ENCODE measurements around the gene TOMM20.

The TOMM20 gene

DNA sequence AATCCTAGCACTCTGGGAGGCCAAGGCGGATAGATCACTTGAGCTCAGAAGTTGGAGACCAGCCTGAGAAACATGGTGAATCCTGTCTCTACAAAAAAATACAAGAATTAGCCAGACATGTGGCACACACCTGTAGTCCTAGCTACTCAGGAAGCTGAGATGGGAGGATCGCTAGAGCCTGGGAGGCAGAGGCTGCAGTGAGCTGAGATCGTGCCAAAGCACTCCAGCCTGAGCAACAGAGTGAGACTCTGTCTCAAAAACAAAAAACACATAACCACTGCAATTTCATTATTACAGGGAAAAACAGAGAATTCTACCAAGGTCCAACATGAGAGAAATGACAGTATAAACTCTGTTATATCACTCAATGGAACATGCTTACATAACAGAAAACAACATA, 4.4 kb upstream of the TOMM20 start:
- DNase-seq: no peak

DNA sequence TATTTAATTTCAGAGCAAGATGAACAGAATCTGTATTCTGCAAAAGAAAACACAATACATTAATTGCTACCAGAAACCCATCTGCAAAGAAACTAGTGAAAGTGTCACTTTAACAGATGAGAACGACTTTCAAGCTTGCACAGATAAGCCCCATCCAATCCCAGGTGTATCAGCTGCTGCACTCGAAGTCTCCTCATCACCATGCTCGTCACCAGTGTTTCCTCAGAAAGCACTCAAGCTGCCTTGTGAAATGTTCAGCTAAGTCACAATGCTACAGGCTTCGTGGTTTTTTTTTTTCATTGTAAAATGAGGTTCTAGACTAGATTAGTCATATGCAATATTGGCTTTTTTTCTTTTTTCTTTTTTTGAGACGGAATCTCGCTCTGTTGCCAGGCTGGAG, 3.3 kb upstream of the TOMM20 start:
- no peak for DNase-seq

DNA sequence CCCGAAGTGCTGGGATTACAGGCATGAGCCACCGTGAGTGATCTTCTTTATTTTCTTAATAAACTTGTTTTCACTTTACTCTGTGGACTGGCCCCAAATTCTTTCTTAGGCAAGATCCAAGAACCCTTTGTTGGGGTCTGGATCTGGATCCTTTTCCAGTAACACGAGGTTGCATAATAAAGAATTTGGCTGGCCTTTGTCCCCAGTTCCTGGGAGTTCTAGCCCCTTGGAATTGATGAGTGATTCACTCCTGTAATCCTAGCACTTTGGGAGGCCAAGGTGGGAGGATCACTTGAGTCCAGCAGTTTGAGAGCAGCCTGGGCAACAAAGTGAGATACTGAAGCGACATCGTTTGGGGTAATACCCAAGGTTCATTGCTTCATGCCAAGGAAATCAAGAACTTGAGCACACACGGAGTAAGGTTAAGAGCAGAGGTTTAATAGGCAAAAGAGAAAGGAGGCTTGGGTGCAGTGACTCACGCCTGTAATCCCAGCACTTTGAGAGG, 2.2 kb upstream of the TOMM20 start:
- no peak for DNase-seq

DNA sequence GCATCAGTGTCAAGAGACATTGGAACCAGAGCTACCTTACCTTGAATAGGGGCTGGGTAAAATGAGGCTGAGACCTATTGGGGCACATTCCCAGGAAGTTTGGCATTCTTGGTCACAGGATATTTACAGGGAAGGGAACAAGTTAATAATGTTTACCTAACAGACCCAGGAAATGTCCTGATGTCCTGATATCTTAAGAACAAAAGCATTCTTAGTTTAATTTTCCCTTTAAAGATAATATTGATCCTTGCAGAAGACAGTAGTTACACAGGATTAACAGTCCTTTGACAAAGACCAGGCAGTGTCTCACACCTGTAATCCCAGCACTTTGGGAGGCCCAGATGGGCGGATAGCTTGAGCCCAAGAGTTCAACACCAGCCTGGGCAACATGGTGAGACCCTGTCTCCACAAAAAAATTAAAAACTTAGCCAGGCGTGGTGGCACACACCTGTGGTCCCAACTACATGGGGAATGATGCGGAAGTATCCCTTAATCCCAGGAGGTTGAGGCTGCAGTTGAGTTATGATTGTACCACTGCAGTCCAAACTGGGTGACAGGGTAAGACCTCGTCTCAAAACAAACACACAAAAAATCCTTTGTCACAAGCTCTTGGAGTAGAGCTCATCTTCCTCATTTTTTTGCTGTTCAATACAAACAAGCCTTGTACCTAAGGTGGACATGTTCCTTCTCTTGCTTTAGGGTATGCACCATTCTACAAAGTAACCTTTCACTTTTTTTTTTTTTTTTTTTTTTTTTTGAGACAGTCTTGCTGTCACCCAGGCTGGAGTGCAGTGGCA, 1.3 kb upstream of the TOMM20 start:
- DNase-seq: no peak

DNA sequence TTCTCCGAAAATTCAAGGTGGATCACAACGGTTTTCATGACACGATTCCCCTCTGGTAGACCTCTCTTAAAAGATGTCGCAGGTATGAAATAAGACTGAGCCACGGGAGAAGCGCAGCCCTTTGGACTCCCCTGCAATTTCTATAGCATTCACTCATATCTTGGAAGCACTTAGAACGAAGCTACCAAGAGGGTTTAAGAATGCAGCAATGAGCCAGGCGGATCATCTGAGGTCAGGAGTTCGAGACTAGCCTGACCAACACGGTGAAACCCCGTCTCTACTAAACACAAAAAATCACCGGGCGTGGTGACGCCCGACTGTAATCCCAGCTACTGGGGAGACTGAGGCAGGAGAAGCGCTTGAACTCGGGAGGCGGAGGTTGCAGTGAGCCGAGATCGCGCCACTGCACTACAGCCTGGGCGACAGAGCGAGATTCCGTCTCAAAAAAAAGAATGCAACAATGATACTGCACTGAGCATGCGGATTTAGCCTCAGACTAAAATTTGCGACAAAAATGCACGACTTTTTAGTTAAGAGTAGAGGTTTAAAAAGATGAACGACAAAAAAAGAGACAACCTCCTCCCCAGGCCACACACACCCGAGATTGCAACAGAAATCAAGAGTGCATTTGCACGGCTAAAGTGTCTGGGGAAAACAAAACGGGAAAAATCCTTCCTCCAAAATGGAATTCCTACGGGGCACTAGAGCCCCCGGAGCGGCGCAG, 743 bp downstream of the TOMM20 start:
- DNase-seq: peak in 1 of 4 experiments; percentile 7

DNA sequence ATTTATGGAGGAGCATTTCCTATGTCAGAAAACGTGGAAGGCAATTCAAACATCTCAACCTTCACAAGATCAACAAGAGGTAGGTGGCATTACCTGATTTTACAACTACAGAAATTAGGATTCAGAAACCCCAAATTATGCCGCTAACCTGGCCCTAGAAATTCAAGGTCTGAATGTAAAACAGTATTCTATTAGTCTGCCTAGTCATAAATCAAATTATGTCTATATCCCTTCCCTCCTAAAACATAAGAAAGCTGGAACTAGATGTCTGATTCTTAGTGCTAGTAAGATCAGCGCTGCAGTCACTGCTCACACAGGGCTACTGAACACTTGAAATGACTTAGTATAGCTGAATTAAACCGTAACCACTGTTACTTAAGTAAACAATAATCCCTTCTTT, 1.4 kb downstream of the TOMM20 start:
- peak in 1 of 4 experiments; percentile 8 for DNase-seq

DNA sequence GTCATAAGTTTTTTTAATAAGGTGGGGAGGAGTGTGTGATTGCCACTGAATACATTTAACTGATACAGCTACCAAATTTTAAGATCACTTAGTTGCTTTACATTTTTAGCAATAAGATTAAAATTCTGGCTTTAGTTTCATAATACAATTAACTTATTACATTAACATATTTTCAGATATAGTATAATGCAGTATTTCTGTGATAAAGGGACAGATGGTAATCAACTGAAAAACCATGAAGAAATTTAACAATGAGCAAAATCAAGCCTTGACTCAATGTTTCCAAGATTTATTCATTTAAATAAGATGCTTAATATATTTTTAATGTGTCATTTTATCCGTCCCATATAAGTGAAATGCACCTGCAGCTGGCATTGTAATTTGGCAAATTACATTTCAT, 4.0 kb downstream of the TOMM20 start:
- DNase-seq: no peak

DNA sequence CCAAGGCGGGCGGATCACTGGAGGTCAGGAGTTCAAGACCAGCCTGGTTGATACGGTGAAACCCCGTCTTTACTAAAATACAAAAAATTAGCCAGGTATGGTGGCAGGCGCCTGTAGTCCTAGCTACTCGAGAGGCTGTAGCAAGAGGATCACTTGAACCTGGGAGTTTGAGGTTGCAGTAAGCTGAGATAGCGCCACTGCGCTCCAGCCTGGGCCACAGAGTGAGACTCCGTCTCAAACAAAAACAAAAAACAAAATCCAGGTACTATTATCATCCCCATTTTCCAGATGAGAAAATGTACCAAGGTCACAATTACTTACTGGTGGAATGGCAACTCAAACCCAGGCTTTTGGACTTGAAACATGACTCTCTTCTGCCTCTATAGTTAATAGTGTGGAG, 4.5 kb downstream of the TOMM20 start:
- DNase-seq: no peak

DNA sequence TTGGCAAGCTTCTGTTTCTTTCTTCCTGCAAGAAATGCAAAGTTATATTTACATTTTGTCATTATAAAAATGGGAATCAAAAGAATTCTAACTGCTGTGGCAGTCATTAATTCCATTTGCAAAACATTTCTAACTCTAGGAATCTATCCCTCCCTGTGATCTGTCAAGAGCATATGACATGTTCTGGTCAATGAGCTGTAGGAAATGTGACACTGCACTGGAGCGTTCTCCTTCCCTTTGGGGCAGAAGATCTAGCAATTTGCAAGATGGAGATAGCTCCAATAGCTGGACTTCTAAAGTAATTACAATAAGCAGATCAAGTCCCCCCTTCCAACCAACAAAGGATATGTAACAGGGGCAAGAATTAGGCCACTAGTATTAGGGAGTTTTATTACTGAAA, 6.3 kb downstream of the TOMM20 start:
- DNase-seq: no peak

DNA sequence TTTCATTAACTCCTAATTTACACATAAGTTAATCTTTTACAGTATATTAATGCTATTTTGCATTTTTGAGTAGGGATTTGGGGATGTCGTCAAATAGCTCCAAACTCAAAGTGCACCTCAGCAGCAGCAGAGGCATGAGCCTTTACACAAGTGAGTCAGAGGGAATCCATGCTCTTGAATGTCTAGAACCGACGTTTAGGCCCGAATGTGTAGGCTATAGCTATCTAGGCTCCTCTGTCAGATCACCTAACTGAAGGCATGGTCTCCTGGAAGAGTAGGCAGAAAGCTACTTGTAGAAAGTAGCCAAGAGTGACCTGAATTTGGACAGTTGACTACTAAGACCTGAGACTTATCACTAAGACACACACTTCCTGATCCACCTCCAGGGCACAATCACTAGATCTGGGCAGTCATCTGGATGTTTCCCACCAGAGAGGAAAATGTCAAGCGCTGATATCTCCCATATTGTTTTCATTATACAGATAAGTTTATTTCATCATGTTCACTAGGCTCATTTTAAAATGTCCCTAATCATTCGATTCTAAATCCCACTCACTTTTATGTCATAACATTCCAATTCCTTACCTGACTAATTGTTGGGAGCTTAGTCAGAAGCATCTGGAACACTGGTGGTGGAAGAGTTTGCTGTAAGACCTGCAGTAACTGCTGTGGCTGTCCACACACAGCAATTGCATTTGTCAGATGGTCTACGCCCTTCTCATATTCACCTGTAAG, 15.3 kb downstream of the TOMM20 start:
- DNase-seq: no peak

DNA sequence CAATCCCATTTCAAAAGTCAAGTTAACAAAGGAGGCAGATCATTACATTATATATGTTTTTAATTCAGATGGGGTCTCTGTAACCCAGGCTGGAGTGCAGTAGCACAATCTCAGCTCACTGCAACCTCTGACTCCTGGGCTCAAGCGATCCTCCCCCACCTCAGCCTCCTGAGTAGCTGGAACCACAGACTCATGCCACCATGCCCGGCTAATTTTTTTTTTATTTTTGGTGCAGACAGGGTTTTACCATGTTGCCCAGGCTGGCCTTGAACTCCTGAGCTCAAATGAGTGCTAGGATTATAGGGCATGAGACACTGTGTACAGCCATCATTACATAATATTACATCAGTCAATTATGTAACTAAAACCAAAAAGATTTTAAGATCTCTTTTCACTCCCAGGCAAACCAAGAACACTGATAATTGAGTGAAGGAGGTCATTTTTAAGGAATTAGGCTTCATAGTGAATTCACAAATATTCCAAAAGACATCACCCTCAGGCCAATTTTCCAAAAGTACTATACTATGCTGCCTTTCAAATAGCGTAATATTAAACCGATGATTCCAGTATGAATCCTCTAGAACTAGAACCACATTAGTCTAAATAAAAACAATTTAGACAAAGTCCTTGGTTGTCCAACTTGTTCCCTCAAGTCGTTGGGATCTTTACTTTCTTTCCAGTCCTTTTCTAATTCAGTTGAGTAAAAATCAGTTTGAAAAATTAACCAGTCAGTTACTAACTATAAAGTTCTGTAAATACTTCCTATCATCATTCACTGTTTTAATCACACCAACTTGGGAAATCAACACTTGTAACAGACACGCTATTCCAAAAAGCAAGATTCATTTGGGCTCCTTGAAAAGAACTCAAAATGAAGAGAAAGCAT, 16.1 kb downstream of the TOMM20 start:
- no peak for DNase-seq

DNA sequence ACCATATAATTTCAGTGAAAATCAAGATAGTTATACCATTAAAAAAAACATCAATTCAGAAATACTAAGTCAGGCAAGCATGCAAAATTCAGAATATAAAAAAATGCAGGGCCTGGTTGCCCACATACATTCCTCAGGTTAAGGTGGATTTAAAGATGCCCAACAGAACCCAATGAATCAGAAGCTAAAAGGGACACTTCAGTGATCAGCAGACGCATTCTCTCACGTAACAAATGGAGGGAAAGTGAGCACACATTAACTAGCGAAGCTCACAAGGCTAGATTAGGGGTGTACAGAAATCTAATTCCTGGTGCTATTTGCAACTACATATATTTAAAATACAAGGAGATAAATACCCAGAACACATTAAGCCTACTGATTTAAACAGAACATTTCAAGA, 17.5 kb downstream of the TOMM20 start:
- DNase-seq: no peak

DNA sequence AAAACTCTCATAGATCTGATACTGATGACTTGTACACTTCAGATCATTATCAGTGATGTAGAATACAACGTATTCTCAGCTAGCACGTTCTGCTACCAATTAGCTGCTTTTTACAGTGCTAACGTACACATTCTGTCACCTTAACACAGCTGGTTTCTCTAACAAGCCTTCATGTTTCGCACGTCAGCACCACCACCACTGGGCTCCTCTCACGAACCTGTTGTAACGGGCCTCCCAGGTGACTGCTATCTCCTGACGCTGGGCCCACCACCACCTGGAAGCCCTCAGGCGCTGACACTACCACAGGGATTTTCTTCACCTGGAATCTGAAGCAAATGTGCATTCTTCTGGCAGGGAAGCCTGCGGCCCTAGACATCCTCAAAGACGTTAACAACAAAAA, 19.8 kb downstream of the TOMM20 start:
- no peak for DNase-seq

DNA sequence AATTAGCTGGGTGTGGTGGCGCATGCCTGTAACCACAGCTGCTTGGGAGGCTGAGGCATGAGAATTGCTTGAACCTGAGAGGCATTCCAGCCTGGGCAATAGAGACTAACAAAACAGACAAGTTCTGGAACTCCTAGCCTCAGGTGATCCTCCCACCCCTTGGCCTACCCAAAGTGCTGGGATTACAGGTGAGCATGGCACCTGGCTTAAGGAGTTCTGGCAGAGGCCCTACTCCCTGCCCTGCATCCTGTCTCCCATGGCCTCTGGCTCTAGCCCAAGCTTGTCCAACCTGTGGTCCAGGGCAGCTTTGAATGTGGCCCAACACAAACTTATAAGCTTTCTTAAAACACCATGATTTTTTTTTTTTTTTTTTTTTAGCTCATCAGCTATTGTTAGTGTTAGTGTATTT, 20.4 kb downstream of the TOMM20 start:
- no peak for DNase-seq

DNA sequence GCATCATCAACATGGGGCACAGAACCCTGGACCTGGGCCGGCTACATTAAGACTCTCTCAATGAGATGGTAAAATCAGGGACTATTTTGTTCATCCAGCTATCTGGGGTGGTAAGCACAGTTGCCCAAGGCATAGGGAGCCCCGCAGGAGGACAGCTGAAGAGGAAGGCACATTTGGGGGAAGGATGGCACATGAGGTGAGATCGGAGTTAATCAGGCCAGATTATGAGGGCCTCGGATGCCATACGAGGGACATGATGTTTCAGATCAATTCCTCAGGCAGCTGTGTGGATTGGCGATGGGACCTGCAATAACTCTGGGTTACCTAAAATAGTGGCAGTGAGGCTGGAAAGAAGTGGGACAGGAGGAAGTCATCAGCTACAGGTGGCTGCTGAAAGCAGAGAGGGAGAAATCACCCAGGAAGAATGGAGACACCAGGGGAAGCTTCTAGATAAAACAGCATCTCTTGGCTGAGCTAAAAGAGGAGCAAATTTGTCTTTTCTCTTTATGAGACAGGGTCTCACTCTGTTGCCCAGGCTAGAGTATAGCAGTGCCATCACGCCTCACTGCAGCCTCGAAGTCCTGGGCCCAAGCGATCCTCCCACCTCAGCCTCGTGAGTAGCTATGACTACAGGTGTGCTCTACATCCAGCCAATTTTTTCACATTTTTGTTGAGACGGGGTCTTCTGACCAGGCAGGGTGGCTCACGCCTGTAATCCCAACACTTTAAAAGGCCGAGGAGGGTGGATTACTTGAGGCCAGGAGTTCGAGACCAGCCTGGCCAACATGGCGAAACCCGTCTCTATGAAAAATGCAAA, 21.1 kb downstream of the TOMM20 start:
- DNase-seq: no peak

DNA sequence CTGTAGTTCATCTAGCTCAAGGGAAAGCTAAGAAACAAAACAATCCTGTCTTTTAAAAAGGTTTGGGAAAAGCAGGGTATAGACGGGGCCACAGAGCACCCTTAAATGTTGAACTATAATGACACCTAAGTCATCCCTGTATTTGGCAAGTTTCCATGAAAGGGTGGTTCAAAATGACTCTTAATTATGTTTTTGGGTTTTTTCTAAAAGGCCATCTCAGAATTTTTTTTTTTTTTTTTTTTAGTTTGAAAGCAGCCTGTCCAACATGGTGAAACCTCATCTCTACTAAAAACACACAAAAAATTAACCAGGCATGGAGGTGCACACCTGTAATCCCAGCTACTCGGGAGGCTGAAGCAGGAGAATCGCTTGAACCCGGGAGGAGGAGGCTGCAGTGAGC, 22.2 kb downstream of the TOMM20 start:
- no peak for DNase-seq

DNA sequence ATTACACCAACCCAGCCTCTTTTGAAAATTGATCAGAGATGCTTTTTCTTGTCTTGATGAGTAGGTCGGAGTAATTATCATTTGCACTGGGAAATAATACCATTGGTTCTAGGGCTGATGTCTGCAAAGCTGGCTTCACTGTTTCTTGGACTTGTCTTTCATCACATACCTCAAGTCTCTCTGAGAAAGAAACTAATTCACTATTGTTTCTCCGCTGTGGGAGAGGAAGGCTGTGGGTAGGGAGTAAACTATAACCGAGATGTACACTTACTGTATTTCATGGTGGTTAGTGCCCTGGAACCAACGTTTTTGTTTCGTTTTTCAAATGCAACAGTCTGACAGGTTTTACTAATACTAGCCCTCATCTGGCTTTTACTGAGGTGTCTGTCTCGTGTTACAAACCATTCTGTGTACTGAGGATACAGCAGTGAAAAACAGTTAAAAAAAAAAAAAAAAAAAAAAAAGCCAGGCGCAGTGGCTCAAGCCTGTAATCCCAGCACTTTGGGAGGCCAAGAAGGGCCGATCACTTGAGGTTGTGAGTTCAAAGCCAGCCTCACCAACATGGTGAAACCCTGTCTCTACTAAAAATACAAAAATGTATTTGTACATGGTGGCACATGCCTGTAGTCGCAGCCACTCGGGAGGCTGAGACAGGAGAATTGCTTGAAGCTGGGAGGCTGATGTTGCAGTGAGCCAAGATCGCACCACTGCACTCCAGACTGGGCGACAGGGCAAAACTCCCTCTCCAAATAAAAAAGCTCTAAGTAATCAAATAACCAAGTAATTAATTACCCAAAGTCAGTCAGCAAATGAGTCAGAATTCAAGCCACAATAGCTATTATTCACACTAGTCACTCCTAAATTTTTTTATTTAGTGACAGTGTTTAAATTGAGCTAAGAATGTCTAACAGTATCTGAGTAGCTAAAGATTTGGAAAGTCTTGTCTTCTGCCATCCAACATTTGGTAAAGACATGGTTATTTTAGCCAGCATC, 23.3 kb downstream of the TOMM20 start:
- DNase-seq: no peak

DNA sequence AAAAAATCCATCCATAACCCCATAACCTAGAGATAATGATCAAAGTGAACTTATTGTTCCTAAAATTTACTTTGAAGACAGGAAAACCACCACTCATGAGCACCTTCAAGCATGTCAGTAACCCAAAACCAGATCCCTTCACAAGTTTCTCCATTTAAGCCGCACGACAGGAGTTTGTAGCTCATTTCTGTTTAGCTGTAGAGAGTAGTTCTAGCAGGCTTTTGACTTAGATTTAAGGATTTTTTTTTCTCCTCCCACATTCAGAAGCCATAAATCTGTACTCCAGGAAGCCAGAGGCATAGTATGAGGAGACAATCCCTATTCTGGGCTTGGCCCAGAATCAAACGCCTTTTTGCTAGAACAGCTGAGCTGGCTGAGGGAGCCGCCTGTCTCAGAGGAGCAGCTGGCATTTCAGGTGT, 25.6 kb downstream of the TOMM20 start:
- no peak for DNase-seq

DNA sequence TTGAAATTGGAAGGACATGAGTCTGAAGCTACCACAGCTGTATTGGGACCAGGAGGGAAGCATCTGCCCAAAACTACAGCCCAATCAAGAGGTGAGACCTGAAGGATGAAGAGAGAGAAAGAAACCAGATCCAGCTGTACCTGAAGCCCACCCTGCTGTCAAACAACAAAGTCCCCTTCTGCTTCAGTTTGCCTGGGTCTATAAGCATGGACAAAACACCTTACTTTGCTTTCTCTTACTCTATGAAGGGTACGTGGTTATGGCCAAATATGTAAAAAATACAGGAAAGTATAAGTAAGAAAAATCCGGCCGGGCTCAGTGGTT, 26.4 kb downstream of the TOMM20 start:
- DNase-seq: no peak

DNA sequence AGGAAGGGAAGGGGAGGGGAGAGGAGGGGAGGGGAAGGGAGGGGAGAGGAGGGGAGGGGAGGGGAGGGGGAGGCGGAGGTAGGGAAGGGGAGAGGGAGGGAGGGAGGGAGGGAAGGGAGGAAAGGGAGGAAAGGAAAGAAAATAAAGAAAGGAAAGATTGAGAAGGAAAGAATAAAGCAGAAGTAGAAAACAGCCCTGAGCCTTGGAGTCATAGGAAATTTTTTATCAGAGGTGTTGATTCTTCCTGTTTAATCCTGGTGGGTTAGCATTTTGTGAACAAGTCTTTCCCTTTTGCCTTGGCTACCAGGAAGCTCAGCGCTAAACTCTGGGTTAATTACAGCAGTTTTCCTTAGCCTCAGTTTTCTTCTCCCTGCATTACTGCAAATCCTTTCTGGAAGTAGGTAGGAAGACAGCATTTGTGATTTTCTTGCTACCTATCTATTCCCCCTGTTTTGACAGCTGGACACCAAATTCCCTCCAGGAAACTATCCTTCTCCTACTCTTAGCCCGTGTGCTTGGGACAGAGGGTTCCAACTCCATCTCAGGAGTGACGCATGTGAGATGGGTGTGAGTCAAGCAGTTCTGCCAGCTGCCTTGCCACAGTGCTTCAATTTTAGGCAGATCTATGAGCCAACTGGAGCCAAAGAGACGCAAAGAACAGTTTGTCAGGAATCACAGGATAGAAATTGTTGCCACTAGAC, 26.9 kb downstream of the TOMM20 start:
- no peak for DNase-seq
